Pancreas (tissue), 10 donors: ENCODE results near the gene RFX3. TPM values are rescaled to one million over a fixed set of nuclear protein-coding genes. Genes with fewer than 3 reads are reported as not detected.
"Not testable (repeated sequence)": the region's sequence is repeated elsewhere in the genome, so short reads cannot be mapped to it uniquely, and the experiment has no call there.

Experiments
- ATAC-seq, 4 donors: fragments of 200-7000 bp; cut with Tn5 transposase; one replicate each; pipeline versions ENCODE4 v1.8.0 to v1.9.1; 2020; ENCODE audit warnings: mild to moderate bottlenecking in 4 of 4, moderate library complexity in 4 of 4
- DNase-seq, 6 donors: peaks; one replicate each; pipeline ENCODE4 v3.0.0-alpha.2; 2020
- FAIRE-seq: peaks from 2 replicates; lab custom pipeline; 2012; peaks lifted over from hg19 to GRCh38; lab: Jason Lieb, UNC
- H3K27ac ChIP-seq, 4 donors: fragments of 200-600 bp; sonication (generic); 1 replicate in 3 of 4; 2 replicates in 1 of 4; pipeline versions ENCODE4 v1.5.0 to v1.8.0; 2020
- H3K27me3 ChIP-seq, 4 donors: fragments of 200-600 bp; one replicate each; pipeline ENCODE4 v1.8.0; 2021
- H3K36me3 ChIP-seq, 3 donors: fragments of 200-600 bp; sonication (generic) in 1 of 3; one replicate each; pipeline versions ENCODE4 v1.5.0 to v1.8.0; 2020 to 2021
- H3K4me1 ChIP-seq, 3 donors: fragments of 200-600 bp; one replicate each; pipeline ENCODE4 v1.8.0; 2021
- H3K4me3 ChIP-seq, 4 donors: fragments of 200-600 bp; sonication (generic) in 2 of 4; one replicate each; pipeline versions ENCODE4 v1.5.0 to v1.8.0; 2020 to 2021
- H3K9me3 ChIP-seq, 4 donors: fragments of 200-600 bp; one replicate each; pipeline ENCODE4 v1.8.0; 2021
- CTCF ChIP-seq, 4 donors: fragments of 200-600 bp; sonication (generic) in 3 of 4; IDR thresholded peaks; one replicate each; pipeline versions ENCODE4 v1.5.0 to v1.8.0; 2021; ENCODE audit warnings: antibody characterized with exemption in 4 of 4
- WGBS, 2 donors: extraction: QIAGEN DNeasy Blood & Tissue Kit; methylation state at CpG; one replicate each; pipeline ENCODE4 v1.1.7; 2013; 5-methylcytosine and 5-hydroxymethylcytosine counted together
- intact Hi-C, 3 donors: fragments of 100-400 bp; cut with DNase I; formaldehyde crosslinking; loops; one replicate each; pipeline versions ENCODE4 v1.11.1 to v1.14.2; 2022
- polyA plus RNA-seq, 2 donors: library from polyadenylated mRNA; stranded (reverse); fragments of 200-250 nt; gene quantifications; one replicate each; pipeline ENCODE4 v1.2.3, GENCODE V29; 2013
- total RNA-seq, 6 donors: library from RNA; stranded (reverse); fragmentation: NEBNext Ultra II Directional in 4 of 6; extraction: Animal tissue kit (Norgen Biotek cat#: 25700) in 4 of 6; gene quantifications; one replicate each; pipeline versions ENCODE4 v1.2.1 to v1.2.4, GENCODE V29; 2021 to 2023
- donor health status: healthy with polysubstance abuse.
- donor health status: DM: no; HTN: no; CAD: no; lungs with moderate emphysema.
- donor health status: DM: no; HTN: no; CAD: no.
- donor health status: control.
- donor health status: control.
- donor health status: Bipolar disorder and iron deficiency.
- donor health status: DM: yes; HTN: yes; CAD: no.
- donor health status: DM: no; HTN: no; CAD: no.
- donor health status: DM: no; HTN: no; CAD: no.
- donor health status: DM: yes; HTN: yes; CAD: no.

Gene RFX3
- total and polyA plus RNA-seq, 8 donors = 1.2 to 12.2 (median 5.0) TPM

- no peak overlapping the region for H3K4me3 ChIP-seq
- no peak for TF ChIP-seq CTCF (IDR thresholded peaks at IDR 0.05)
- intact Hi-C loops = no loop called here
- ATAC-seq = no peak
- WGBS, 2 donors = 82 to 88% methylated on average over 4 of the region's 4 CpGs
- no peaks in the 10 kb centered on the region for H3K36me3 ChIP-seq
- H3K27me3 ChIP-seq = no peaks in the 10 kb centered on the region
- no peaks in the 10 kb centered on the region for H3K9me3 ChIP-seq
- no peak for DNase-seq
- H3K27ac ChIP-seq = no peak overlapping the region
- FAIRE-seq = no peak
- no peaks in the 10 kb centered on the region for H3K4me1 ChIP-seq
Measured at GRCh38 chr9:3321186-3321585, 204.6 kb downstream of the RFX3 start.

GRCh38 chr9:3312595-3312994 lies 213.2 kb downstream of the RFX3 start:
- FAIRE-seq, H3K4me3 ChIP-seq, ATAC-seq, H3K4me1 ChIP-seq, H3K27ac ChIP-seq, H3K27me3 ChIP-seq, intact Hi-C loops, H3K36me3 ChIP-seq, H3K9me3 ChIP-seq: not testable (repeated sequence)
- DNase-seq = peak in 1 of 6 donors; percentile 30
- WGBS, 2 donors = 96 to 97% methylated on average over 9 of the region's 9 CpGs

- no peak for DNase-seq
- H3K4me1 ChIP-seq = no peaks in the 10 kb centered on the region
- no peak overlapping the region for H3K27ac ChIP-seq
- no peak for FAIRE-seq
- intact Hi-C loops = no loop called here
- 95% methylated on average over 2 of the region's 2 CpGs for WGBS, 2 donors
- no peaks in the 10 kb centered on the region for H3K27me3 ChIP-seq
- no peak for TF ChIP-seq CTCF (IDR thresholded peaks at IDR 0.05)
- no peak for ATAC-seq
- H3K36me3 ChIP-seq = no peaks in the 10 kb centered on the region
- H3K4me3 ChIP-seq = no peak overlapping the region
- H3K9me3 ChIP-seq = no peaks in the 10 kb centered on the region
Measured at GRCh38 chr9:3308609-3309008, 217.2 kb downstream of the RFX3 start.

GRCh38 chr9:3304388-3304787 lies 221.4 kb downstream of the RFX3 start:
- H3K27ac ChIP-seq, H3K4me3 ChIP-seq, H3K9me3 ChIP-seq, DNase-seq, H3K36me3 ChIP-seq, intact Hi-C loops, H3K4me1 ChIP-seq, H3K27me3 ChIP-seq, FAIRE-seq, ATAC-seq: not testable (repeated sequence)
- WGBS, 2 donors = 94 to 100% methylated on average over 1 of the region's 1 CpG

GRCh38 chr9:3299872-3300271 lies 225.9 kb downstream of the RFX3 start:
- 78 to 82% methylated on average over 2 of the region's 2 CpGs for WGBS, 2 donors
- Histone ChIP-seq H3K27me3 (no peaks in the 10 kb centered on the region), H3K36me3 (no peaks in the 10 kb centered on the region), H3K27ac (no peak overlapping the region), H3K9me3 (no peaks in the 10 kb centered on the region), H3K4me1 (no peaks in the 10 kb centered on the region), H3K4me3 (no peak overlapping the region)
- FAIRE-seq = no peak
- TF ChIP-seq CTCF (IDR thresholded peaks at IDR 0.05) = no peak
- intact Hi-C loops = no loop called here
- no peak for DNase-seq
- ATAC-seq = no peak

GRCh38 chr9:3296536-3296935 lies 229.3 kb downstream of the RFX3 start:
- Histone ChIP-seq H3K4me3 (no peak overlapping the region), H3K27ac (no peak overlapping the region), H3K27me3 (no peaks in the 10 kb centered on the region), H3K9me3 (no peaks in the 10 kb centered on the region), H3K4me1 (no peaks in the 10 kb centered on the region), H3K36me3 (no peaks in the 10 kb centered on the region)
- ATAC-seq (no peak), DNase-seq (no peak), FAIRE-seq (no peak)
- 79 to 83% methylated on average over 4 of the region's 4 CpGs for WGBS, 2 donors
- intact Hi-C loops = no loop called here
- TF ChIP-seq CTCF (IDR thresholded peaks at IDR 0.05) = no peak
